VCaP (cell line): ENCODE measurements around the gene CLSTN2.

Experiments
- H3K27ac ChIP-seq: fragments of 450-650 bp; 2 replicates; pipeline ENCODE4 v1.5.1; 2017
- TF ChIP-seq, protein P1 (sequence below): fragments of 450-650 bp; conservative IDR thresholded peaks from 2 replicates; pipeline ENCODE4 v1.5.1; 2017; ENCODE audit warnings: mild to moderate bottlenecking, moderate library complexity

Gene CLSTN2

DNA sequence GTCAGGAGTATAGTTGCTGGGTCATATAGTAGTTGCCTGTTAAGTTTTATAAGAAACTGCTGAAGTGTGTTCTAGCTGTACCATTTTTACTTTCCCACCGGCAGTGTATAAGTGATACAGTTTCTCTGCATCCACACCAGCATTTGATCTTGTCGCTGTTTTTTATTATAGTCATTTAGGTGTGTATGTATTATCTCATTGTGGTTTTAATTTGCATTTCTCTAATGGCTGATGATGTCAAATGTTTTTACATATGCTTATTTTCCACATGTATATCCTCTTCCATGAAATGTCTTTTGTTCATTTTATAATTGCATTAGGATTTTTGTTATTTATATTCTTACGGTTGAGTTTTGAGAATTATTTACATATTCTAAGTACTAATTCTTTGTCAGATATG is 254.3 kb downstream of the CLSTN2 start:
- H3K27ac ChIP-seq, result no peak overlapping the region
- TF ChIP-seq, protein P1, sequence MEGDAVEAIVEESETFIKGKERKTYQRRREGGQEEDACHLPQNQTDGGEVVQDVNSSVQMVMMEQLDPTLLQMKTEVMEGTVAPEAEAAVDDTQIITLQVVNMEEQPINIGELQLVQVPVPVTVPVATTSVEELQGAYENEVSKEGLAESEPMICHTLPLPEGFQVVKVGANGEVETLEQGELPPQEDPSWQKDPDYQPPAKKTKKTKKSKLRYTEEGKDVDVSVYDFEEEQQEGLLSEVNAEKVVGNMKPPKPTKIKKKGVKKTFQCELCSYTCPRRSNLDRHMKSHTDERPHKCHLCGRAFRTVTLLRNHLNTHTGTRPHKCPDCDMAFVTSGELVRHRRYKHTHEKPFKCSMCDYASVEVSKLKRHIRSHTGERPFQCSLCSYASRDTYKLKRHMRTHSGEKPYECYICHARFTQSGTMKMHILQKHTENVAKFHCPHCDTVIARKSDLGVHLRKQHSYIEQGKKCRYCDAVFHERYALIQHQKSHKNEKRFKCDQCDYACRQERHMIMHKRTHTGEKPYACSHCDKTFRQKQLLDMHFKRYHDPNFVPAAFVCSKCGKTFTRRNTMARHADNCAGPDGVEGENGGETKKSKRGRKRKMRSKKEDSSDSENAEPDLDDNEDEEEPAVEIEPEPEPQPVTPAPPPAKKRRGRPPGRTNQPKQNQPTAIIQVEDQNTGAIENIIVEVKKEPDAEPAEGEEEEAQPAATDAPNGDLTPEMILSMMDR, result no peak

DNA sequence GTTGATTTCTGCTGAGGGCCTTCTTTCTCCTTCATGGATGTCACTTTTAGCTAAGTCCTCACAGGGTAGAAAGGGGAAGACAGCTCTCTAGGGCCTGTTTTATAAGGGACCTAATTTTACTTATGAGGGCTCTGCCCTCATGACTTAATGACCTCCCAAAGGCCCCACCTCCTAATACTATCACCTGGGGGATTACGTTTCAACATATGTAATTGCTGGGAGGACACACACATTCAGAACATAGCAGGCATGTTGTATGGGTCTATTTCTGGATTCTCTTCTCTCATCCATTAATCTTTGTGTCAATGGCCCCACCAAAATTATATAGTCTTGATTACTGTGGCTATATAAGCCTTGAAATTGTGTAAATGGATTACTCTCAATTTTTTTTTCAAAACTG is 255.0 kb downstream of the CLSTN2 start:
- TF ChIP-seq, protein P1, result no peak
- no peak overlapping the region for H3K27ac ChIP-seq

DNA sequence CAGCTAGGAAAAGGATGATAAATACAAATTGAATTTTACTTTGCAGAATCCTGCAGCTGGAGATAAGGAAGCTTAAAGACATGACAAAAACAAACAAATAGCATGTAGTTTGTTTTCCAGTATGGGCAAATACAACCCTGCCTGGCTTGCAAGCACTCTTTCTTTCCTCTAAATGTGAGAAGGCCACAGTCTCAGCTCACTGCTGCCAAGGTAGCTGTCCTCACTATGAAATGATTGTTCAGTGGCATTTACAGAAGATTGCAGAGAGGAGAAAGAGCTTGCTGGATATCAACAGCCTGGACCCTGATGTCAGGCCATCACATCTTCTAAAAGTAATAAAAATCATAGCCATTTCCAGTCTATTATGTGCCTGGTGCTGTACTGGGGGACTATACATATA is 262.0 kb downstream of the CLSTN2 start:
- TF ChIP-seq, protein P1, result no peak
- no peak overlapping the region for H3K27ac ChIP-seq

DNA sequence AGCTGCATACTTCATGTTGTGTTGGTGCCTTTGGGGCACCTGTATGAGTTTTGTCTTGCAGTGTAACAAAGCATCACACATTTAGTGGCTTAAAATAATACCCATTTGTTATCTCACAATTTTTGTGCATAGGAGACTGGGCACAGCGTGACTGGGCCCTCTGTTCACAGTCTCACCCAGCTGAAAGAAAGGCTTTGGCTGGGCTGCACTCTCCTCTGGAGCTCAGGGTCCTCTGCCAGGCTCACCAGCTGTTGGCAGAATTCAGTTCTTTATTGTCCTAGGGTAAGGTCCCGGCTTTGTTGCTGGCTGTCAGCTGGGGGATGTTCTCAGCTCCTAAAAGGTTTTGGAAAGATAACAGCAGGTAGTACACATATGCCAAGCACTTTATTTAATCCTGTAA is 263.3 kb downstream of the CLSTN2 start:
- no peak overlapping the region for H3K27ac ChIP-seq
- TF ChIP-seq, protein P1, result no peak

DNA sequence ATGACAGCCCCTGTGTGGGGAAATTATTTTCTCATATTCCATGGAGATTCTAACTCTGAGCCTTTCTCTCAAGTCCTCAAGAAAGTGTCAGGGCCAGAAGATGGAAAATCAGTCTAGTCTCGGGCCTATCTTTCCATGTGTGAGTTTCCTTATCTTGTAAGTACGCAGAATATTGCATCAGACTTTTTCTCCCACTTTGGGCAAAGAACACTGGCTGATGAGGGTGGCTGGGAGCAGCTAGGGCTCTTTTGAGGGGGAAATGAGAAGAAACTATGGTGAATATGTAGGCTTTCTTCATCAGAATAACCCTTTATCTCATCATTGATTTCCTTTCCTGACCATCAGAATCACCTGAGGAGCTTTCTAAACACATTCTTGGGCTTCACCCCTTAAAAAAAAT is 264.0 kb downstream of the CLSTN2 start:
- TF ChIP-seq, protein P1, result no peak
- H3K27ac ChIP-seq, result no peak overlapping the region

DNA sequence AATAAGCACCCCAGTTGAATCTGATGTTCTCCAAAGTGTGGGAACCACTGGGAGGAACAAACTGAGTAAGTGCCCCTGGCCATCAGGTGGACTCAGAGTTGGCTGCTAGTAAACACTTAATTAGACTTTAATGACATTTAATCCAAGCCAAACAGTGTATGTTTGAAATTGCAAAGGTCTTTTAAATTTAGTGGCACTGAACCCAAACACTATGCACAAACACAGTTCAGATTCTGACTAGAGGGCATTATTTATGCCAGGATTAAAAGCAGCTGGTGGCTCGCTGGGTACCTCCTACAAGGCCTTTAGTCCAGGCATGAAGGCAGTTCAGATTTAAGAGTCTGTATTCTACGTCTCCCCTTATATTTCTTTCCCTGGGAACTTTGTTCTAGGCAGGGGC is 264.8 kb downstream of the CLSTN2 start:
- TF ChIP-seq, protein P1, result no peak
- H3K27ac ChIP-seq, result no peak overlapping the region

DNA sequence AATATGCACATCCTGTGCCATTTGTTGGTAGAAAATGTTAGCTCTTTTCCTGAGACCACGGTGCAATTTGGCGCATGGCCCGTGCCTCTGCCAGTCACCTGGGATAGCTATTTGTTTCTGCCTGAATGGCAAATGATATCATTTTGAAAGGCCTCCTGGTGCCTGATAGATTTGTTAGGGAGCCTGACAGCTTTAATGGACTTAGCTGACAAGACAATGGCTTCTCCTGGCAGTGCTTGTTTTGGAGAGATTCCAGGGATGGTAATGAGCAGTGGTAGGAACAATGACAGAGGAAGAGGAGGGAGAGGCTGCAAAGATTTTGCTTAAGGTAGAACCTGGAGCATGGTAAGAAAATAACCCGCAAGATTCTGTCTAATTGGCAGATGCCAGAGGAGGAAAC is 268.5 kb downstream of the CLSTN2 start:
- no peak overlapping the region for H3K27ac ChIP-seq
- TF ChIP-seq, protein P1, result no peak
